Activated CD8-positive, alpha-beta memory T cell treated with anti-CD3 and anti-CD28 coated beads for 4 hours (primary cell): ENCODE data around the gene SLC24A3.

Experiments used
- DNase-seq, 2 donors: peaks; one replicate each; pipeline ENCODE4 v3.0.0-alpha.2; 2020; ENCODE audit warnings: low read depth in 2 of 2

The SLC24A3 gene

GRCh38 chr20:19502169-19502568 is 289.7 kb downstream of the SLC24A3 start:
- no peak for DNase-seq

- no peak for DNase-seq
Observed at GRCh38 chr20:19504251-19504650, 291.8 kb downstream of the SLC24A3 start.

GRCh38 chr20:19506021-19506420 is 293.6 kb downstream of the SLC24A3 start:
- DNase-seq: no peak

GRCh38 chr20:19508449-19508848 is 296.0 kb downstream of the SLC24A3 start:
- DNase-seq: no peak

- DNase-seq: no peak
Observed at GRCh38 chr20:19510611-19511010, 298.2 kb downstream of the SLC24A3 start.

GRCh38 chr20:19511931-19512330 is 299.5 kb downstream of the SLC24A3 start:
- DNase-seq: no peak

- DNase-seq: no peak
Observed at GRCh38 chr20:19512886-19513677, 300.6 kb downstream of the SLC24A3 start.

- no peak for DNase-seq
Observed at GRCh38 chr20:19515074-19515473, 302.6 kb downstream of the SLC24A3 start.

GRCh38 chr20:19519466-19519865 is 307.0 kb downstream of the SLC24A3 start:
- DNase-seq: no peak

GRCh38 chr20:19520261-19520660 is 307.8 kb downstream of the SLC24A3 start:
- DNase-seq: no peak

- DNase-seq: no peak
Observed at GRCh38 chr20:19522071-19522801, 309.8 kb downstream of the SLC24A3 start.

GRCh38 chr20:19522836-19523590 is 310.6 kb downstream of the SLC24A3 start:
- DNase-seq: no peak

GRCh38 chr20:19524691-19525090 is 312.2 kb downstream of the SLC24A3 start:
- no peak for DNase-seq

- no peak for DNase-seq
Observed at GRCh38 chr20:19527509-19527908, 315.1 kb downstream of the SLC24A3 start.

GRCh38 chr20:19528286-19529030 is 316.0 kb downstream of the SLC24A3 start:
- no peak for DNase-seq

GRCh38 chr20:19530006-19530405 is 317.6 kb downstream of the SLC24A3 start:
- no peak for DNase-seq

GRCh38 chr20:19531446-19531845 is 319.0 kb downstream of the SLC24A3 start:
- DNase-seq: no peak

GRCh38 chr20:19538556-19538955 is 326.1 kb downstream of the SLC24A3 start:
- DNase-seq: no peak

GRCh38 chr20:19539191-19539590 is 326.7 kb downstream of the SLC24A3 start:
- DNase-seq: no peak

- DNase-seq: no peak
Observed at GRCh38 chr20:19540392-19540791, 327.9 kb downstream of the SLC24A3 start.

- no peak for DNase-seq
Observed at GRCh38 chr20:19543101-19543500, 330.7 kb downstream of the SLC24A3 start.

GRCh38 chr20:19544684-19545083 is 332.2 kb downstream of the SLC24A3 start:
- DNase-seq: no peak
